Measurements from ENCODE around the gene RRP12. TPM values are rescaled to one million over a fixed set of nuclear protein-coding genes. Genes with fewer than 3 reads are reported as not detected.
A peak's percentile ranks its signal among the peaks of the same experiment; 100 is the strongest.

RRP12 gene
- 35.7 to 42.4 TPM (median 41.9 TPM) in 3 replicates for total RNA-seq

- Mint-ChIP-seq H3K9me3 (no peaks in the 10 kb centered on the region), H3K36me3 (peaks cover 6% of the 10 kb centered on the region), H3K27me3 (ENCODE audit: low read depth) (no peaks in the 10 kb centered on the region), H3K4me3 (peak within 1 kb of the TSS; percentile 91), H3K27ac (peak within 1 kb of the TSS; percentile 93), H3K4me1 (peaks cover 15% of the 10 kb centered on the region)
- TF ChIP-seq, protein P1, sequence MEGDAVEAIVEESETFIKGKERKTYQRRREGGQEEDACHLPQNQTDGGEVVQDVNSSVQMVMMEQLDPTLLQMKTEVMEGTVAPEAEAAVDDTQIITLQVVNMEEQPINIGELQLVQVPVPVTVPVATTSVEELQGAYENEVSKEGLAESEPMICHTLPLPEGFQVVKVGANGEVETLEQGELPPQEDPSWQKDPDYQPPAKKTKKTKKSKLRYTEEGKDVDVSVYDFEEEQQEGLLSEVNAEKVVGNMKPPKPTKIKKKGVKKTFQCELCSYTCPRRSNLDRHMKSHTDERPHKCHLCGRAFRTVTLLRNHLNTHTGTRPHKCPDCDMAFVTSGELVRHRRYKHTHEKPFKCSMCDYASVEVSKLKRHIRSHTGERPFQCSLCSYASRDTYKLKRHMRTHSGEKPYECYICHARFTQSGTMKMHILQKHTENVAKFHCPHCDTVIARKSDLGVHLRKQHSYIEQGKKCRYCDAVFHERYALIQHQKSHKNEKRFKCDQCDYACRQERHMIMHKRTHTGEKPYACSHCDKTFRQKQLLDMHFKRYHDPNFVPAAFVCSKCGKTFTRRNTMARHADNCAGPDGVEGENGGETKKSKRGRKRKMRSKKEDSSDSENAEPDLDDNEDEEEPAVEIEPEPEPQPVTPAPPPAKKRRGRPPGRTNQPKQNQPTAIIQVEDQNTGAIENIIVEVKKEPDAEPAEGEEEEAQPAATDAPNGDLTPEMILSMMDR (IDR thresholded peaks at IDR 0.05; ENCODE audit: unreplicated experiment), result no peak
- peak; percentile 50 to 69 for DNase-seq (ENCODE audit: low spot score in 2 of 2, unreplicated experiment in 2 of 2)
These were observed at the start of gene RRP12 for GRCh38 chr10:97400665-97401454. TSS of gene RRP12 (minus strand) at chr10:97401340. CDS start at chr10:97401231, 109 bp downstream.

DNA sequence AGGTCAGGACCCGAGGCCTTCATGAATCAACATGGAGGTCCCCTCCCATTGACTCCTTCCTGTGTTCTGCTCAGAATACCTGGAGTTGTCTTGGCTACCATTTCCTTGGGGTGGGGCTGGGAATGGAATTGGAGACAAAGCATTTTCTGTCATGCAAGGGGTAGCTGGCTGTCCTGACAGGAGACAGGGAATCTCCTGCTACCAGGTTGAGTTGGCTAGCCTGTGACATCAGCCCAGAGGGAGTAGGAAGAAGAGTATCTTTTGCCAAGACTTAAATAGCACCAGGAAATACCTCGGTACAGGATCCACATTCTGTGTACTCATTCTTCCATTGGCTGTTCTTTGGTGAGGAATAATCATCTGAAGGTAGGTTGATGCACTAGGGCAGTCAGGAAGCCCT lies 49.7 kb upstream of the RRP12 start:
- Mint-ChIP-seq H3K9me3 (no peaks in the 10 kb centered on the region), H3K27ac (no peak overlapping the region), H3K27me3 (ENCODE audit: low read depth) (no peaks in the 10 kb centered on the region), H3K4me1 (peaks cover 23% of the 10 kb centered on the region), H3K36me3 (peaks cover 14% of the 10 kb centered on the region), H3K4me3 (no peak overlapping the region)
- no peak for DNase-seq (ENCODE audit: low spot score in 2 of 2, unreplicated experiment in 2 of 2)
- TF ChIP-seq, protein P1 (IDR thresholded peaks at IDR 0.05; ENCODE audit: unreplicated experiment), result no peak

- H3K4me3 Mint-ChIP-seq, result peak within 1 kb of the TSS; percentile 96
- H3K36me3 Mint-ChIP-seq, result peaks cover 4% of the 10 kb centered on the region
- no peaks in the 10 kb centered on the region for H3K9me3 Mint-ChIP-seq
- peak; percentile 80 to 87 for DNase-seq (ENCODE audit: low spot score in 2 of 2, unreplicated experiment in 2 of 2)
- H3K27ac Mint-ChIP-seq, result peak within 1 kb of the TSS; percentile 89
- TF ChIP-seq, protein P1 (IDR thresholded peaks at IDR 0.05; ENCODE audit: unreplicated experiment), result no peak
- no peaks in the 10 kb centered on the region for H3K27me3 Mint-ChIP-seq (ENCODE audit: low read depth)
- peaks cover 28% of the 10 kb centered on the region for H3K4me1 Mint-ChIP-seq
These were observed 44.8 kb upstream of the RRP12 start, which contains the start of the genes EXOSC1 and ZDHHC16 for GRCh38 chr10:97445722-97446639. TSS of gene EXOSC1 (minus strand) at chr10:97446006. CDS start at chr10:97445985, 21 bp downstream. TSS of gene ZDHHC16 (plus strand) at chr10:97446175. CDS start at chr10:97451676, 5,501 bp downstream.

GRCh38 chr10:97445357-97445721 lies 44.2 kb upstream of the RRP12 start:
- Mint-ChIP-seq H3K9me3 (no peaks in the 10 kb centered on the region), H3K36me3 (peaks cover 7% of the 10 kb centered on the region), H3K4me1 (peaks cover 28% of the 10 kb centered on the region), H3K27me3 (ENCODE audit: low read depth) (no peaks in the 10 kb centered on the region), H3K4me3 (peak overlapping the region; percentile 96), H3K27ac (peak overlapping the region; percentile 89)
- no peak for DNase-seq (ENCODE audit: low spot score in 2 of 2, unreplicated experiment in 2 of 2)
- TF ChIP-seq, protein P1 (IDR thresholded peaks at IDR 0.05; ENCODE audit: unreplicated experiment), result no peak

- peak overlapping the region; percentile 96 for H3K4me3 Mint-ChIP-seq
- TF ChIP-seq, protein P1 (IDR thresholded peaks at IDR 0.05; ENCODE audit: unreplicated experiment), result no peak
These were observed 43.1 kb upstream of the RRP12 start for GRCh38 chr10:97444212-97444611.

More at GRCh38 chr10:97444212-97444611, 43.1 kb upstream of the RRP12 start:
- Mint-ChIP-seq H3K36me3 (peaks cover 10% of the 10 kb centered on the region), H3K27ac (no peak overlapping the region), H3K4me1 (peaks cover 28% of the 10 kb centered on the region), H3K9me3 (no peaks in the 10 kb centered on the region), H3K27me3 (ENCODE audit: low read depth) (no peaks in the 10 kb centered on the region)
- DNase-seq (ENCODE audit: low spot score in 2 of 2, unreplicated experiment in 2 of 2), result no peak

All from mesothelial cell of epicardium (in vitro differentiated cells).